ENCODE data around the gene INPP5A. TPM values are rescaled to one million over a fixed set of nuclear protein-coding genes. Genes with fewer than 3 reads are reported as not detected.

Gene INPP5A
- total and polyA plus RNA-seq, 2 donors (not counting 1 experiment from before 2014, with no cell fraction given), result 9.3 to 87.8 TPM

DNA sequence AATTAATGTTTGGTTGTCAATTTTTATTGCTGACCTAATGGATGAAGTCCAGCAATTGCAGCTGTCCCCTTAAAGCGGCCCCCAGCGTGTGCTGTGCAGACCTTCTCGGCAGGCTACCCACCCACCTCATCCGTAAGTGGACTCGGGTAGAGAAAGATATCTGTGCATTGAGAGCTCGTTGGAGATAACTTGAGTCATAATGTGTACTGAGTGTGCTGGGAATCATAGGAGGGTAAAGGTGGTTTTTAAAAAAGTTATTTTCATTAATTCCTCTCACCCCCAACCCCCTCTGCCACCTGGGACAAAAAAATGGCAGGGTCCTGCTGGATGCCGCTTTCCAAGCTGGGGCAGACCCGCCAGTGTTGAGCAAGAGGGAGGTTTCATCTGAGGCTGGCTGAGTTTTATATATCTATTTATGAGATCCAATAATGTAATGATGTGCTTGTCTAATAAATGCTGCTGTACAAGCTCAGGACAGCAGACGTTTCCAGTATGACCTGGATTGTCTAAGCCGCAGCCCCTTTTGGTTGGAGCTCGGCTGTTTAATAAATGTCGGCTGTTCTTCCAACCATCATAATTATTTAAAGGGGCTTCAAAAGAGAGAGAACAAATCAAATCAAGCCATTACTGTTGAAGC lies 129.2 kb downstream of the INPP5A start:
- POLR2A ChIA-PET, result no interaction called here
- no peak overlapping the region for H2AFZ ChIP-seq (ENCODE audit: insufficient read depth, low read depth, low read length, poor library complexity, severe bottlenecking)
- Mint-ChIP-seq H3K4me3 (no peak overlapping the region), H3K27ac (no peak overlapping the region), H3K4me1 (no peaks in the 10 kb centered on the region), H3K27me3 (no peaks in the 10 kb centered on the region), H3K9me3 (ENCODE audit: insufficient read depth) (no peaks in the 10 kb centered on the region)
- WGBS (ENCODE audit: insufficient coverage), result 100% methylated on average over 3 of the region's 12 CpGs
- ATAC-seq (ENCODE audit: low read depth) (no peak), DNase-seq (no peak)
- peaks cover 0 to 3% of the 10 kb centered on the region in 2 donors for H3K4me1 ChIP-seq (ENCODE audit: control insufficient read depth in 2 of 2, insufficient read depth in 2 of 2, low read length in 2 of 2)
- peaks cover 0 to 8% (median 0%) of the 10 kb centered on the region in 3 donors for H3K9me3 ChIP-seq (ENCODE audit: control extremely low read depth in 1 of 3, control insufficient read depth in 2 of 3, insufficient read depth in 1 of 3, low read length in 2 of 3)
- intact Hi-C loops (cut with micrococcal nuclease), result no loop called here
- H3K4me3 ChIP-seq (ENCODE audit: control extremely low read depth in 1 of 5, extremely low read depth in 1 of 5, insufficient read depth in 1 of 5, low read depth in 2 of 5, low read length in 4 of 5), result no peak overlapping the region
- CTCF ChIA-PET, result interaction anchor here (1.1 to 1.2 kb wide), 2 partner anchors 12 to 14 kb away, joined by 3 to 4 read pairs; no protein-coding TSS in a partner anchor
- H3K27me3 ChIP-seq (replicated peaks in 1 of 4; ENCODE audit: control extremely low read depth in 1 of 4, control insufficient read depth in 3 of 4, insufficient read depth in 4 of 4, low read length in 3 of 4), result no peaks in the 10 kb centered on the region
- H3K36me3 ChIP-seq (replicated peaks in 1 of 2; ENCODE audit: control extremely low read depth in 1 of 2, control insufficient read depth in 1 of 2, extremely low read depth in 1 of 2, insufficient read depth in 2 of 2, low read length in 1 of 2), result peaks cover 0 to 2% of the 10 kb centered on the region in 2 experiments
- H3K79me2 ChIP-seq (ENCODE audit: control insufficient read depth, insufficient read depth, low read length), result peaks cover 16% of the 10 kb centered on the region
- H3K9ac ChIP-seq (ENCODE audit: low read length), result no peak overlapping the region
- H3K4me2 ChIP-seq (replicated peaks; ENCODE audit: low read depth, low read length, poor library complexity, severe bottlenecking), result no peak overlapping the region
- H4K20me1 ChIP-seq (ENCODE audit: control insufficient read depth, insufficient read depth, low read length, poor library complexity, severe bottlenecking), result peaks cover 11% of the 10 kb centered on the region
- H3K27ac ChIP-seq (ENCODE audit: low read length in 2 of 2), result no peak overlapping the region
- TF ChIP-seq EZH2 (IDR thresholded peaks at IDR 0.05; ENCODE audit: borderline replicate concordance, insufficient read depth, low read depth, low read length, poor library complexity, severe bottlenecking), result no peak
- no peak for TF ChIP-seq CTCF (IDR thresholded peaks at IDR 0.05)

GRCh38 chr10:132667342-132668047 lies 129.9 kb downstream of the INPP5A start:
- no peak overlapping the region for H2AFZ ChIP-seq (ENCODE audit: insufficient read depth, low read depth, low read length, poor library complexity, severe bottlenecking)
- Mint-ChIP-seq H3K4me3 (no peak overlapping the region), H3K4me1 (no peaks in the 10 kb centered on the region), H3K27ac (no peak overlapping the region), H3K9me3 (ENCODE audit: insufficient read depth) (no peaks in the 10 kb centered on the region), H3K27me3 (no peaks in the 10 kb centered on the region)
- no peak overlapping the region for H3K27ac ChIP-seq (ENCODE audit: low read length in 2 of 2)
- DNase-seq, result no peak
- TF ChIP-seq EZH2 (IDR thresholded peaks at IDR 0.05; ENCODE audit: borderline replicate concordance, insufficient read depth, low read depth, low read length, poor library complexity, severe bottlenecking) (no peak), CTCF (IDR thresholded peaks at IDR 0.05) (no peak)
- H4K20me1 ChIP-seq (ENCODE audit: control insufficient read depth, insufficient read depth, low read length, poor library complexity, severe bottlenecking), result peaks cover 12% of the 10 kb centered on the region
- H3K79me2 ChIP-seq (ENCODE audit: control insufficient read depth, insufficient read depth, low read length), result peaks cover 16% of the 10 kb centered on the region
- peaks cover 0 to 8% (median 0%) of the 10 kb centered on the region in 3 donors for H3K9me3 ChIP-seq (ENCODE audit: control extremely low read depth in 1 of 3, control insufficient read depth in 2 of 3, insufficient read depth in 1 of 3, low read length in 2 of 3)
- 88% methylated on average over 9 of the region's 20 CpGs for WGBS (ENCODE audit: insufficient coverage)
- no peak for ATAC-seq (ENCODE audit: low read depth)
- H3K4me3 ChIP-seq (ENCODE audit: control extremely low read depth in 1 of 5, extremely low read depth in 1 of 5, insufficient read depth in 1 of 5, low read depth in 2 of 5, low read length in 4 of 5), result no peak overlapping the region
- H3K27me3 ChIP-seq (replicated peaks in 1 of 4; ENCODE audit: control extremely low read depth in 1 of 4, control insufficient read depth in 3 of 4, insufficient read depth in 4 of 4, low read length in 3 of 4), result no peaks in the 10 kb centered on the region
- no peak overlapping the region for H3K4me2 ChIP-seq (replicated peaks; ENCODE audit: low read depth, low read length, poor library complexity, severe bottlenecking)
- intact Hi-C loops (cut with micrococcal nuclease), result no loop called here
- H3K9ac ChIP-seq (ENCODE audit: low read length), result no peak overlapping the region
- peaks cover 0 to 2% of the 10 kb centered on the region in 2 experiments for H3K36me3 ChIP-seq (replicated peaks in 1 of 2; ENCODE audit: control extremely low read depth in 1 of 2, control insufficient read depth in 1 of 2, extremely low read depth in 1 of 2, insufficient read depth in 2 of 2, low read length in 1 of 2)
- POLR2A ChIA-PET, result no interaction called here
- peaks cover 0 to 3% of the 10 kb centered on the region in 2 donors for H3K4me1 ChIP-seq (ENCODE audit: control insufficient read depth in 2 of 2, insufficient read depth in 2 of 2, low read length in 2 of 2)
- CTCF ChIA-PET, result interaction anchor here (1.1 to 1.2 kb wide), 2 partner anchors 13 to 14 kb away, joined by 3 to 4 read pairs; no protein-coding TSS in a partner anchor
